HEK293T (cell line): Measurements from ENCODE around the gene NUTM1.

Source experiments
- CTCF ChIA-PET: fragments of 350-600 bp; formaldehyde crosslinking; extraction: SDS; loops from one replicate; lab custom pipeline; 2021; ENCODE audit warnings: antibody characterized with exemption, inconsistent platforms; lab: Yijun Ruan, JAX
- POLR2A ChIA-PET: fragments of 350-600 bp; formaldehyde crosslinking; extraction: SDS; loops from one replicate; lab custom pipeline; 2020; ENCODE audit warnings: antibody characterized with exemption, inconsistent platforms; lab: Yijun Ruan, JAX
- DNase-seq: peaks from one replicate; pipeline ENCODE4 v3.0.0; 2012; ENCODE audit warnings: mixed read lengths; ENCODE audit errors: extremely low spot score
- ARNT ChIP-seq: fragments of 450-650 bp; IDR thresholded peaks from 2 replicates; pipeline ENCODE4 v1.6.1; 2017; ENCODE audit warnings: mild to moderate bottlenecking
- BHLHE40 ChIP-seq: fragments of 450-650 bp; IDR thresholded peaks from 2 replicates; pipeline ENCODE4 v1.6.1; 2016; ENCODE audit warnings: mild to moderate bottlenecking, moderate library complexity, borderline replicate concordance
- CTBP1 ChIP-seq: fragments of 450-650 bp; IDR thresholded peaks from 2 replicates; pipeline ENCODE4 v1.6.1; 2016; ENCODE audit warnings: borderline replicate concordance
- ELF4 ChIP-seq: fragments of 450-650 bp; IDR thresholded peaks from 2 replicates; pipeline ENCODE4 v1.6.1; 2017; ENCODE audit warnings: antibody characterized with exemption
- FOXA1 ChIP-seq: fragments of 450-650 bp; IDR thresholded peaks from 2 replicates; pipeline ENCODE4 v1.6.1; 2016; ENCODE audit warnings: mild to moderate bottlenecking
- FOXK2 ChIP-seq: fragments of 450-650 bp; IDR thresholded peaks from 2 replicates; pipeline ENCODE4 v1.6.1; 2016; ENCODE audit warnings: mild to moderate bottlenecking
- FOXM1 ChIP-seq: fragments of 450-650 bp; IDR thresholded peaks from 2 replicates; pipeline ENCODE4 v1.6.1; 2017; ENCODE audit warnings: mild to moderate bottlenecking, borderline replicate concordance
- HDGF ChIP-seq: fragments of 450-650 bp; IDR thresholded peaks from 2 replicates; pipeline ENCODE4 v1.6.1; 2017; ENCODE audit warnings: antibody characterized with exemption, borderline replicate concordance
- L3MBTL2 ChIP-seq: fragments of 450-650 bp; conservative IDR thresholded peaks from 2 replicates; pipeline ENCODE4 v1.6.1; 2016; ENCODE audit warnings: mild to moderate bottlenecking
- LEF1 ChIP-seq: fragments of 450-650 bp; IDR thresholded peaks from 2 replicates; pipeline ENCODE4 v1.6.1; 2017; ENCODE audit warnings: mild to moderate bottlenecking, borderline replicate concordance
- NFRKB ChIP-seq: fragments of 450-650 bp; IDR thresholded peaks from 2 replicates; pipeline ENCODE4 v1.6.1; 2016; ENCODE audit warnings: mild to moderate bottlenecking, moderate library complexity
- SP1 ChIP-seq: fragments of 450-650 bp; IDR thresholded peaks from 2 replicates; pipeline ENCODE4 v1.6.1; 2017
- SUZ12 ChIP-seq: fragments of 450-650 bp; IDR thresholded peaks from 2 replicates; pipeline ENCODE4 v1.6.1; 2016; ENCODE audit warnings: mild to moderate bottlenecking
- TARDBP ChIP-seq: fragments of 450-650 bp; IDR thresholded peaks from 2 replicates; pipeline ENCODE4 v1.6.1; 2016
- ZNF384 ChIP-seq: fragments of 450-650 bp; IDR thresholded peaks from 2 replicates; pipeline ENCODE4 v1.6.1; 2016
- TF ChIP-seq, protein P1 (sequence below): fragments of 450-650 bp; IDR thresholded peaks from 2 replicates; pipeline ENCODE4 v1.6.1; 2016

Gene NUTM1

DNA sequence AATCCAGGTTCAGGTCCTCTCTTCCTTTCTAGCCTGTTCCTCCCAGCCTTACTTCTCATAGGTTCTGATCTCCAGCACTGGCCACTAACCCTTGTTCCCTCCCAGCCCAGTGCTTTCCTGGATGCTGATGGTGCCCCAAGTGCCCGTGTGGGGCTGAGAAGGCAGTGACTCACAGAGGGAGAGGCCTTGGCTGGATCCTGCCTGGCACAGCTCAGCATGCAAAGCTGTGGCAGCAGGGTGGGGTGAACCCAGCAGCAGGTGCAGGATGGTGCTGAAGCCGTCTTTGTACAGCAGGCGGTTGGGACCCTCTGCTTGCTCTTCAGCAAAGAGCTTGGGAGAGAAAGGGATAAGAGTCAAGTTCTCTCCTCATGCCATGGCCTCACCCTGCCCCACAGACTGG lies 16.3 kb downstream of the NUTM1 start:
- ChIA-PET CTCF (no interaction called here), POLR2A (no interaction called here)
- no peak for DNase-seq
- TF ChIP-seq FOXM1 (no peak), L3MBTL2 (no peak), BHLHE40 (no peak)

GRCh38 chr15:34360298-34360697 lies 17.2 kb downstream of the NUTM1 start:
- POLR2A ChIA-PET = interaction anchor here (0.7 kb wide), 1 partner anchor 23 kb away, joined by 5 read pairs; the partner anchor contains the start of gene SLC12A6
- DNase-seq = no peak
- CTCF ChIA-PET = no interaction called here
- TF ChIP-seq ELF4 (no peak), SUZ12 (no peak), LEF1 (no peak), BHLHE40 (no peak), FOXM1 (no peak), SP1 (no peak)

- TF ChIP-seq FOXK2 = no peak
- TF ChIP-seq FOXM1 = no peak
- no peak for TF ChIP-seq NFRKB
- no peak for TF ChIP-seq BHLHE40
- no peak for TF ChIP-seq ARNT
- TF ChIP-seq SP1 = no peak
- TF ChIP-seq, protein P1, sequence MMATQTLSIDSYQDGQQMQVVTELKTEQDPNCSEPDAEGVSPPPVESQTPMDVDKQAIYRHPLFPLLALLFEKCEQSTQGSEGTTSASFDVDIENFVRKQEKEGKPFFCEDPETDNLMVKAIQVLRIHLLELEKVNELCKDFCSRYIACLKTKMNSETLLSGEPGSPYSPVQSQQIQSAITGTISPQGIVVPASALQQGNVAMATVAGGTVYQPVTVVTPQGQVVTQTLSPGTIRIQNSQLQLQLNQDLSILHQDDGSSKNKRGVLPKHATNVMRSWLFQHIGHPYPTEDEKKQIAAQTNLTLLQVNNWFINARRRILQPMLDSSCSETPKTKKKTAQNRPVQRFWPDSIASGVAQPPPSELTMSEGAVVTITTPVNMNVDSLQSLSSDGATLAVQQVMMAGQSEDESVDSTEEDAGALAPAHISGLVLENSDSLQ = no peak
- no peak for TF ChIP-seq HDGF
- no peak for TF ChIP-seq LEF1
- TF ChIP-seq CTBP1 = no peak
- TF ChIP-seq TARDBP = no peak
- no peak for TF ChIP-seq ELF4
- no peak for TF ChIP-seq SUZ12
- TF ChIP-seq L3MBTL2 = no peak
- TF ChIP-seq FOXA1 = no peak
- no peak for TF ChIP-seq ZNF384
- no peak for DNase-seq
- POLR2A ChIA-PET = interaction anchor here (0.7 to 1.2 kb wide), 2 partner anchors 8 to 18 kb away, joined by 3 read pairs; partner anchors contain the start of genes NOP10 and NUTM1
- CTCF ChIA-PET = no interaction called here
Measured at GRCh38 chr15:34361278-34361677, 18.2 kb downstream of the NUTM1 start.

DNA sequence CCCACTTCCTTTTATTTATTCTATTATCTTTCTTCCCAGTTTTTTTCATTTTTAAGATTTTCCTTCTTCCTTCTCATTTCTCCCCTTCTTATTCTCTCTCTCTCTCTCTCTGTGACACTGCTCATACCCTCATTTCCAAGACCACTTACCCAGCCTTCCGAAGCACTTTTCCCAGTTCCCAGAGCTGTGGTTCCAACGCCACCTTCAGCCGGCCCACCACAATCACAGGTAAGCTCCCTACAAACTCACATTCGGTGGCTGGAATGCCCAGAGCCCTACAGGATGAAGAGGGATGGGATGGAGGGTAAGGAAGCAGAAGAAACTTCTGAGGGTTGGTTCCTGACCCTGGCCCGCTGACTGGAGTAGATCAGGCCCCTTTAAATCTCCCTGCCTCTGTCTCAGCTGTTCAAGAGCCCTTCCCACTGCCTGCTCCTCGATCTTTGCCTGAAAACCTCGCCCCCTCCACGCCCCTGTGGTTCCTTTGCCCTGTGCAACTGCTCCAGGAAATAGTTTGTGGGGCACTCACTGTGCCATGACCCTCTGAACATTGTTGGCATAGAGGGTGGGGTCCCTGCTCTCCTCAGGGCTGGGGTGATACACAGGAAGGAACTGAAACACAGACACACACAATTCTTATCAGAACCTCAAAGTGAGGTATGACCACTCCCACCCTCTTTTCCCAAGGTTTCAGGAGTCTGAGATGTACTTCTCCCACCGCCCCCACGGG lies 19.1 kb downstream of the NUTM1 start:
- CTCF ChIA-PET = no interaction called here
- POLR2A ChIA-PET = interaction anchor here (0.9 to 1.2 kb wide), 2 partner anchors 9 to 153 kb away, joined by 3 read pairs; no protein-coding TSS in a partner anchor
- DNase-seq = no peak
- TF ChIP-seq CTBP1 = no peak
- no peak for TF ChIP-seq ELF4
- TF ChIP-seq NFRKB = no peak
- no peak for TF ChIP-seq FOXA1
- no peak for TF ChIP-seq SUZ12
- TF ChIP-seq BHLHE40 = no peak
- TF ChIP-seq L3MBTL2 = no peak
- no peak for TF ChIP-seq TARDBP
- TF ChIP-seq, protein P1 = no peak
- TF ChIP-seq FOXM1 = no peak

DNA sequence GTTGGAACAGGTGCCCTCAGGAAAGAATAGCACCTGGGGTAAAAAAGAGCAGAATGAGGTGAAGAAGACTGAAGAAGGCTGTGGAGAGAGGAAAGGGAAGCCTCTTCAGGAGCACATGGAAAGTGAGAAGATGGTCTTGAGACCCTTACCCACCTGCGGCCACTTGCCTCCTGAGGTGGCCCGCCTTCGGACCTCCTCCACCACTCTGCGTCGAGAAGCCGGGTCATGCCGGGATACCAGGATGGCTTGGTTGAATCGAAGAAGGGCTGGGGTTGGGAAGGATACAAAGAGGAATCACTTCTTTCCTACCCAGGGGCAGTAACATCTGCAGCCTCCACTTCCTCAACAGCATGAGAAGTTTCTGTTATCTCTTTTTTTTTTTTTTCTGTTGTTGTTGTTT lies 20.9 kb downstream of the NUTM1 start:
- TF ChIP-seq LEF1 (no peak), FOXA1 (no peak), ARNT (no peak), HDGF (no peak), SP1 (no peak), L3MBTL2 (no peak), CTBP1 (no peak), NFRKB (no peak), FOXM1 (no peak), FOXK2 (no peak), BHLHE40 (no peak), SUZ12 (no peak), TARDBP (no peak), ZNF384 (no peak), ELF4 (no peak)
- TF ChIP-seq, protein P1 = no peak
- POLR2A ChIA-PET = no interaction called here

GRCh38 chr15:34365091-34365825 lies 22.1 kb downstream of the NUTM1 start:
- CTCF ChIA-PET = interaction anchor here (1.7 kb wide), 1 partner anchor 11 kb away, joined by 6 read pairs; no protein-coding TSS in a partner anchor

More for the DNA sequence above, 20.9 kb downstream of the NUTM1 start:
- no peak for DNase-seq
- CTCF ChIA-PET = no interaction called here

More at GRCh38 chr15:34365091-34365825, 22.1 kb downstream of the NUTM1 start:
- no peak for DNase-seq
- POLR2A ChIA-PET = interaction anchor here (1.1 to 1.7 kb wide), 3 partner anchors 10 to 150 kb away, joined by 3 to 7 read pairs (median 5); no protein-coding TSS in a partner anchor
- no peak for TF ChIP-seq TARDBP
- no peak for TF ChIP-seq BHLHE40
- TF ChIP-seq NFRKB = no peak
- TF ChIP-seq, protein P1 = peak; percentile 62
- TF ChIP-seq CTBP1 = no peak
